ENCODE measurements around the gene NRGN.

- TF ChIP-seq POLR2A (IDR thresholded peaks at IDR 0.05) (no peak), CTCF (IDR thresholded peaks at IDR 0.05) (no peak), EP300 (IDR thresholded peaks at IDR 0.05) (no peak)
These were observed 14.0 kb upstream of the NRGN start for GRCh38 chr11:124725719-124726105.

All from tibial nerve (tissue), 4 donors.